ENCODE measurements around the gene PCGF5. TPM values are rescaled to one million over a fixed set of nuclear protein-coding genes. Genes with fewer than 3 reads are reported as not detected.

Gene PCGF5
- total RNA-seq, 3 donors from 2014 or later, result 65.0 to 76.1 (median 65.8) TPM

DNA sequence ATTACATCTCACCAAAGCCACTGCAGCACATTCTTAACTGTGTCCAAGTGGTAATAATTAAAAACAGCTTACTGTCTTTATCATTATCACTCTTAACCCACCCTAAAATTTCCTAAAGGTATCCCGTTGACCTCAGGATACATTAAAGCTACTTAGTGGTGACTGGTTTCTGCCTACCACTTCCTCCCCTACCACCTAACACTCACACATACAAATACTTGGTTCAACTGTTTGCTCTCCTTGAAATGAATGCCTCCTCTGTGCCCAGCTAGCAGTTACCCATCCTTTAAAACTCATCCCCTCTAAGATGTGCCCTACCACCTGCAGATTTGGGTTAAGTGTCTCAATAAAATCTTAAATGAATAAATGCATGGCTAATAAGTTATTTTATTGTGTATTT lies 7.1 kb downstream of the PCGF5 start:
- ATAC-seq, result no peak
- intact Hi-C loops (cut with DNase I, micrococcal nuclease), result loop anchor here in 1 of 2 donors (10.0 kb wide), 1 partner anchor 63 kb away; no protein-coding TSS in a partner anchor
- Histone ChIP-seq H3K9me3 (no peaks in the 10 kb centered on the region), H3K36me3 (ENCODE audit: low read depth) (no peaks in the 10 kb centered on the region), H3K4me3 (no peak overlapping the region), H3K4me1 (ENCODE audit: low read depth) (peaks cover 8% of the 10 kb centered on the region)
- DNase-seq, result no peak
- TF ChIP-seq, protein P1, sequence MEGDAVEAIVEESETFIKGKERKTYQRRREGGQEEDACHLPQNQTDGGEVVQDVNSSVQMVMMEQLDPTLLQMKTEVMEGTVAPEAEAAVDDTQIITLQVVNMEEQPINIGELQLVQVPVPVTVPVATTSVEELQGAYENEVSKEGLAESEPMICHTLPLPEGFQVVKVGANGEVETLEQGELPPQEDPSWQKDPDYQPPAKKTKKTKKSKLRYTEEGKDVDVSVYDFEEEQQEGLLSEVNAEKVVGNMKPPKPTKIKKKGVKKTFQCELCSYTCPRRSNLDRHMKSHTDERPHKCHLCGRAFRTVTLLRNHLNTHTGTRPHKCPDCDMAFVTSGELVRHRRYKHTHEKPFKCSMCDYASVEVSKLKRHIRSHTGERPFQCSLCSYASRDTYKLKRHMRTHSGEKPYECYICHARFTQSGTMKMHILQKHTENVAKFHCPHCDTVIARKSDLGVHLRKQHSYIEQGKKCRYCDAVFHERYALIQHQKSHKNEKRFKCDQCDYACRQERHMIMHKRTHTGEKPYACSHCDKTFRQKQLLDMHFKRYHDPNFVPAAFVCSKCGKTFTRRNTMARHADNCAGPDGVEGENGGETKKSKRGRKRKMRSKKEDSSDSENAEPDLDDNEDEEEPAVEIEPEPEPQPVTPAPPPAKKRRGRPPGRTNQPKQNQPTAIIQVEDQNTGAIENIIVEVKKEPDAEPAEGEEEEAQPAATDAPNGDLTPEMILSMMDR (IDR thresholded peaks at IDR 0.05), result no peak

DNA sequence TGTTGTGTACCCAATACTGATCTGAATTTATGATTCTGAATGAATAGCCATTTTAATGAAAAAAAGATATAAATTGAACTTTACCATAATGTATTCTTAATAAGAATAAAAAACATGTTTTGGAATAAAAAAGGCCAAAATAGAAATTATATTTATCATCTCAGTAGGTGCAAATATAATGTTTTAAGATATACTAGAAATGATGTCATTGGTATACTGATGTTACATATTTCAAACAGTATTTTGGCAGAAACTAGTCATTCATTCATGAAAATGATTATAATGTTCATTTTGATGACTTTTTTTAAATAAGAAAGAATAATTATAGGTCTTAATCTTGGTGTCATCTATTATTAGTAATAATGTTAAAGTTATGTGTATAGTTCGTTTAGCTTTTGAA lies 9.2 kb downstream of the PCGF5 start:
- intact Hi-C loops (cut with DNase I, micrococcal nuclease), result loop anchor here in 1 of 2 donors (10.0 kb wide), 1 partner anchor 65 kb away; no protein-coding TSS in a partner anchor
- TF ChIP-seq, protein P1 (IDR thresholded peaks at IDR 0.05), result no peak
- no peak for DNase-seq
- no peak overlapping the region for H3K4me3 ChIP-seq
- ATAC-seq, result no peak
- no peaks in the 10 kb centered on the region for H3K9me3 ChIP-seq
- H3K36me3 ChIP-seq (ENCODE audit: low read depth), result no peaks in the 10 kb centered on the region
- no peaks in the 10 kb centered on the region for H3K4me1 ChIP-seq (ENCODE audit: low read depth)

DNA sequence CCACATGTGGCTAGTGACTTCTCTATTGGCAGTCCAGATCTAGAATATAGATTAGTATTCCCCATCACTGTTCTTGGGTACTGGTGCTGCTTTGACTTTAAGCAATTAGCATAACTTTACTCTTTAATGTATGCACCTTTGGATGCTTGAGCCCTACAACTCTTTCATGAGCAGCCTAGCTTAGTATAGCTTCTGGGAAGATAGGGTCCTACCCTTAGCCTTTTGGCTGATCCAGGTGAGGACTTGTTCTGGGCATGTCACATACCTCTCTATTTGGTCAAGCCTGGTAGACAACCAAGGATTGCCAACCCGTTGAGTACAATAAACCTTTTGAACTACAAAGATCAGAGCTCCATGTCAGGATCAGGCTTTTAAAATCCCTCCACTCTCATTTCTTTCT lies 17.7 kb downstream of the PCGF5 start:
- ATAC-seq, result no peak
- no peaks in the 10 kb centered on the region for H3K9me3 ChIP-seq
- intact Hi-C loops (cut with DNase I, micrococcal nuclease), result no loop called here

DNA sequence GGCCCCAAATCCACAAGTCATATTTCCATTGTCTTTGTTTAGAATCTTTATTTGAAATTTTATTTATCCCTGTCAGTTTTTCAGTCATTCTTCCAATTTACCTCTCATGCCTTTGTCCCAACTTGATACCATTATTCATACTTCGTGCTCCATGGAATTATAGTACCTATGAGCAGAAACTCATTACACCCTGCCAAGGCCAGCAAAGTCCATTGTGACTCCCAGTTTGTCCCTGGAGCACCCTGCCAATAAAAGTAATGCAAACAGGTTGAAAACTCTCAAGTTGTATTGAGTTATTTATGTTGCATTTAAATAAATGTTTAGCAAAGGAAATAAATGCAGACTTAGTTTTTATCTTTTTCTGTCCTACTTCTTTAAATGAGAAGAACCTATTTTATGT lies 19.3 kb downstream of the PCGF5 start:
- TF ChIP-seq, protein P1 (IDR thresholded peaks at IDR 0.05), result no peak
- intact Hi-C loops (cut with DNase I, micrococcal nuclease), result no loop called here
- Histone ChIP-seq H3K4me3 (no peak overlapping the region), H3K9me3 (no peaks in the 10 kb centered on the region), H3K36me3 (ENCODE audit: low read depth) (no peaks in the 10 kb centered on the region), H3K4me1 (ENCODE audit: low read depth) (no peaks in the 10 kb centered on the region)
- DNase-seq (no peak), ATAC-seq (no peak)

More for the DNA sequence above, 17.7 kb downstream of the PCGF5 start:
- H3K4me3 ChIP-seq, result no peak overlapping the region
- TF ChIP-seq, protein P1 (IDR thresholded peaks at IDR 0.05), result no peak
- H3K36me3 ChIP-seq (ENCODE audit: low read depth), result no peaks in the 10 kb centered on the region
- DNase-seq, result no peak
- H3K4me1 ChIP-seq (ENCODE audit: low read depth), result no peaks in the 10 kb centered on the region

DNA sequence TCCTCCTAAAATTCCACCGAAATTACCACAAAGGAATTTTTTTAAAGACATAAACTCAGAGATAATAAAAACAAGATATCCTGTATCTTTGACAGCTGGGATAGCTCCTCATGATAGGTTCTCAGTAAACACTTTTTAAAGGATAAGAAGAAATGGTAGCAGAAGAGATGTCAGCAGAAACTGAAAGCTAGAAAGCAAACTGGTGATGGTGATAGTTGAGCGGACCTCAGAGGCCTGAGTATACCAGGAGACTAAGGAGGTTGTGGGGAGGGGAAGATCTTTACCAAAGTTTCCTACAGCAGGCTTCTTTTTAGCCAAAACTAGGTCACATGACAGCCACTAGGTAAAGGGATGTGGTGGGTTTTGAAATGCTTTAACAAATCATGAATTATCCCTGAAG lies 22.5 kb downstream of the PCGF5 start:
- ATAC-seq (no peak), DNase-seq (no peak)
- Histone ChIP-seq H3K9me3 (no peaks in the 10 kb centered on the region), H3K4me1 (ENCODE audit: low read depth) (no peaks in the 10 kb centered on the region), H3K36me3 (ENCODE audit: low read depth) (no peaks in the 10 kb centered on the region), H3K4me3 (no peak overlapping the region)
- TF ChIP-seq, protein P1 (IDR thresholded peaks at IDR 0.05), result no peak
- intact Hi-C loops (cut with DNase I, micrococcal nuclease), result no loop called here

Data from mucosa of descending colon (tissue), 3 donors.